ENCODE measurements around the gene ARRB1.
"Not testable (repeated sequence)": the region's sequence is repeated elsewhere in the genome, so short reads cannot be mapped to it uniquely, and the experiment has no call there.

The ARRB1 gene

GRCh38 chr11:75344186-75344585, 7.3 kb downstream of the ARRB1 start:
- DNase-seq (ENCODE audit: low read depth): no peak

GRCh38 chr11:75342966-75343870, 8.2 kb downstream of the ARRB1 start:
- no peak for DNase-seq (ENCODE audit: low read depth)

- no peak for DNase-seq (ENCODE audit: low read depth)
Observed at GRCh38 chr11:75342231-75342918, 9.1 kb downstream of the ARRB1 start.

- DNase-seq (ENCODE audit: low read depth): no peak
Observed at GRCh38 chr11:75341612-75342011, 9.8 kb downstream of the ARRB1 start.

- no peak for DNase-seq (ENCODE audit: low read depth)
Observed at GRCh38 chr11:75339685-75340409, 11.6 kb downstream of the ARRB1 start.

- DNase-seq (ENCODE audit: low read depth): no peak
Observed at GRCh38 chr11:75338516-75339208, 12.8 kb downstream of the ARRB1 start.

GRCh38 chr11:75337195-75337654, 14.2 kb downstream of the ARRB1 start:
- DNase-seq (ENCODE audit: low read depth): no peak

GRCh38 chr11:75334976-75335375, 16.5 kb downstream of the ARRB1 start:
- no peak for DNase-seq (ENCODE audit: low read depth)

GRCh38 chr11:75334402-75334891, 17.0 kb downstream of the ARRB1 start:
- DNase-seq (ENCODE audit: low read depth): no peak

GRCh38 chr11:75333807-75334140, 17.7 kb downstream of the ARRB1 start:
- DNase-seq (ENCODE audit: low read depth): no peak

GRCh38 chr11:75333022-75333806, 18.2 kb downstream of the ARRB1 start:
- no peak for DNase-seq (ENCODE audit: low read depth)

- DNase-seq (ENCODE audit: low read depth): not testable (repeated sequence)
Observed at GRCh38 chr11:75331761-75332160, 19.7 kb downstream of the ARRB1 start.

- DNase-seq (ENCODE audit: low read depth): not testable (repeated sequence)
Observed at GRCh38 chr11:75331304-75331703, 20.2 kb downstream of the ARRB1 start.

GRCh38 chr11:75330886-75331285, 20.6 kb downstream of the ARRB1 start:
- DNase-seq (ENCODE audit: low read depth): not testable (repeated sequence)

- no peak for DNase-seq (ENCODE audit: low read depth)
Observed at GRCh38 chr11:75330291-75330690, 21.2 kb downstream of the ARRB1 start.

GRCh38 chr11:75328426-75329277, 22.8 kb downstream of the ARRB1 start:
- no peak for DNase-seq (ENCODE audit: low read depth)

GRCh38 chr11:75326439-75326810, 25.0 kb downstream of the ARRB1 start:
- DNase-seq (ENCODE audit: low read depth): no peak

- no peak for DNase-seq (ENCODE audit: low read depth)
Observed at GRCh38 chr11:75325713-75326438, 25.6 kb downstream of the ARRB1 start.

GRCh38 chr11:75324740-75325139, 26.7 kb downstream of the ARRB1 start:
- DNase-seq (ENCODE audit: low read depth): no peak
